Measurements from ENCODE around the gene GALNT7. TPM values are rescaled to one million over a fixed set of nuclear protein-coding genes. Genes with fewer than 3 reads are reported as not detected.

The GALNT7 gene
- polyA plus RNA-seq, 1 donor = 43.4 TPM

GRCh38 chr4:173346074-173346473 lies 177.5 kb downstream of the GALNT7 start:
- no peak for DNase-seq

- no peak for DNase-seq
Measured at GRCh38 chr4:173347467-173347866, 178.9 kb downstream of the GALNT7 start.

GRCh38 chr4:173357939-173358338 lies 189.3 kb downstream of the GALNT7 start:
- no peak for DNase-seq

- DNase-seq = no peak
Measured at GRCh38 chr4:173360587-173361221, 192.1 kb downstream of the GALNT7 start.

GRCh38 chr4:173362666-173363065 lies 194.1 kb downstream of the GALNT7 start:
- no peak for DNase-seq

- no peak for DNase-seq
Measured at GRCh38 chr4:173365359-173365996, 196.9 kb downstream of the GALNT7 start.

GRCh38 chr4:173367285-173367684 lies 198.7 kb downstream of the GALNT7 start:
- no peak for DNase-seq

GRCh38 chr4:173367946-173368345 lies 199.3 kb downstream of the GALNT7 start:
- no peak for DNase-seq

- DNase-seq = no peak
Measured at GRCh38 chr4:173370130-173370476, 201.5 kb downstream of the GALNT7 start.

GRCh38 chr4:173370477-173371291 lies 202.1 kb downstream of the GALNT7 start, which contains the start of gene SAP30:
SAP30 (plus strand) TSS chr4:173370954; CDS start chr4:173371183, 229 bp downstream.
- DNase-seq = peak; percentile 99

- peak; percentile 68 for DNase-seq
Measured at GRCh38 chr4:173371292-173372192, 202.9 kb downstream of the GALNT7 start.

Other genes with a start within 250 kb of the GALNT7 start
- 447 TPM for gene HMGB2, start 165.5 kb downstream of the GALNT7 start, polyA plus RNA-seq (ENCODE audit: insufficient read length)
- gene SAP30, start 202.1 kb downstream of the GALNT7 start, polyA plus RNA-seq (ENCODE audit: insufficient read length) = 14.9 TPM
- 0.45 TPM for gene SCRG1, start 230.3 kb downstream of the GALNT7 start, polyA plus RNA-seq (ENCODE audit: insufficient read length)